NCI-H2081 treated with DMSO at 0.1 percent for 48 hours (cell line): ENCODE data around the gene AHRR.

Experiments
- DNase-seq: peaks from one replicate; lab custom pipeline; 2025; lab: John Stamatoyannopoulos, UW

Gene AHRR

DNA sequence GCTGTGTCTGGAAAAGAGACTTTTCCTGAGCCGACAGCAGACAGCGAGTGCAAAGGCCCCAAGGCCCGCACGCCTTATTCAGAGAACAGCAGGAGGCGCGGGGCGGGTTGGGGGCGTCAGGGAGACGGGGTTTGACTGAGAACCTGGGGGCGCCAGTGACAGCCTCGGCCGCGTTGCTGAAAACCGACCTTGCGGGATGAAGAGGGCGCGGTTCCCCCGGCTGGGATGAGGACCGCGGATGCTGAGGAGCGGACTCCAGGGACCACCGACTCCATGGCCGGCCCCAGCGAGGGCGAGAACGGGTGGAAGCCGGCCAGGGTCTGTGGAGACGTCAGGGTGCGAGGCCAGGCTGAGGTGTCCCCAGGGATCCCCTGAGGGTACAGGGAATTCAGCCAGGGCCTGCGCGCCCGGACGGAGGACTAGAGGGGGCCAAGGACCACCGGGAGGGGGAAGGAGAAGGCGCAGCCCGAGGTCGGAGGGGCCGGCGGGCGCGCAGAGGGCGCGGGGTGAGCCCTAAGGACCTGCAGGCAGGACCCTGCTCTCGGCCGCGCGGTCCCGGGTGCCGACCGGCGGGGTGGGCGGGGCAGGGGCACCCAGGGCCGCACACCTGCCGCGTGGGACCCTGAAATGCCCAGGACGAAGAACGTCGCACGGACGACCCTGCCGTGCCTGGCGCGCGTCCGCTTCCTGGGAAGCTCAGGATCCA, 837 bp upstream of the AHRR start:
- DNase-seq: no peak

DNA sequence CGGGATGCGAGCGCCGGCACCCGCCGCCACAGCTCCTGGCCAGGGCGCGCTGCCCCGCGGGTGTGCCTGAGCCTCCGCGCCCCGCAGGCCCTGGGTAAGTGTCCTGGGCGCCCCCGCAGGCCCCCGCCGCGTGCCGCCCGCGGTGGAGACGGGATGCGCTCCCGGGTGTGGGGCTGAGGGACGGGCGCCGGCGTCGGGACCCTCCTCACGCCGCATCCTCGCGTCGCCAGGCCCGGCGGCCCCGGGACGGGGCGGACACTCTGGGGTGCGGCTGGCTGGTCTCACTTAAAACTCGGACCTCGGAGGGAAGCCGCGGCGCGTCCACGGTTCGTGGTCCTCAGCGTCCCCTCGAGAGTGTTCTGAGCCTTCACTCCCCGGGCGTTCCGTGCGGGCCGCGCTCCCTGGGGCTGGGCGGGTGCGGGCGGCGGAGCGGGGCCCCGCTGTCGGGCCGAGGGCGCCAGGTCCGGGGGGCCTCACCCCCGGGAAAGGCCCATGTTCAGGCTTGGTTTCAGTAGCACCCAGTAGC, 275 bp downstream of the AHRR start:
- no peak for DNase-seq

GRCh38 chr5:322281-322941, 897 bp downstream of the AHRR start:
- DNase-seq: no peak

DNA sequence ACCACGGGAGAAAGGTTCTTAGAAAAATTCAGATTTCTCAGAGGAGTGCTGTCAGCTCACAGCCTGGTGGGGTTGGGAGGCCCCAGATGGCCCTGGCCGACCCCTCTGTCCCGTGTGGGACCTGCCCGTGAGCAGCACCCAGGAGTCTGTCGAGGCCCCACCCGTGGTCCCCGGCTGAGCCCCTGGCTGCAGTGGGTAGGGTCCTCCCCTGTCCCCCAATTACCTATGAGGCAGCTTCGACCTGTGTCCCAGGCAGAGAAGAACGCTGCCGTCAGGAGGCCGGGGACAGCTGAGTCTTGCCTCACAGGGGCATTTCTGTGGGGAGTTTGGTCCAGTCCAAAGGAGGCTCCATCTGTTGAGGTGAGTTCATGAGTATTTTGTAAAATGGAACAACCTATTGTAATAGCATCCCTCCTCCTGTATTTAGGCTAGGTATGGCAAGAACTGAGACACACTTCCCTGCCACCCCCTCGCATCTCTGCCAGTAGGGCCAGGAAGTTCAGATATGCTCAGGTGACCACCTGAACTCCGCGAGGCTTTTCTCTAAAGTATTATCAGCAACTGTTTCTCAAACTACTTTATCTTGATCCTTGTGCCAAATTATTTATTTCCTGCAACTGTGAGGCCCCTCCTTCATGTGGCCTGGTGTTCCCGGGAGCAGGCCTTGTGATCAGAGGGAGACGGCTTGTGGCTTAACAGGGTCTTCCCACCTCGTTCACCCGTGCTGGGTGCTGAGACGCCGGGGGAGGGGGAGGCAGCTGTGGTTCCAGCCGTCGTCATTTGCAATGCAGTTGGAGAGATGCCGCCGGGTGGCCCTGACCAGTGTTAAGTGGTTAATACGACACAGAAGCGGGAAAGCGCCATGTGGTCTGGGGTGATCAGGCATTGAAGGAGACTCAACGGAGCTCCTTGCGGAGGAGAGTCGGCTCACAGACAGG, 1.7 kb downstream of the AHRR start:
- no peak for DNase-seq

DNA sequence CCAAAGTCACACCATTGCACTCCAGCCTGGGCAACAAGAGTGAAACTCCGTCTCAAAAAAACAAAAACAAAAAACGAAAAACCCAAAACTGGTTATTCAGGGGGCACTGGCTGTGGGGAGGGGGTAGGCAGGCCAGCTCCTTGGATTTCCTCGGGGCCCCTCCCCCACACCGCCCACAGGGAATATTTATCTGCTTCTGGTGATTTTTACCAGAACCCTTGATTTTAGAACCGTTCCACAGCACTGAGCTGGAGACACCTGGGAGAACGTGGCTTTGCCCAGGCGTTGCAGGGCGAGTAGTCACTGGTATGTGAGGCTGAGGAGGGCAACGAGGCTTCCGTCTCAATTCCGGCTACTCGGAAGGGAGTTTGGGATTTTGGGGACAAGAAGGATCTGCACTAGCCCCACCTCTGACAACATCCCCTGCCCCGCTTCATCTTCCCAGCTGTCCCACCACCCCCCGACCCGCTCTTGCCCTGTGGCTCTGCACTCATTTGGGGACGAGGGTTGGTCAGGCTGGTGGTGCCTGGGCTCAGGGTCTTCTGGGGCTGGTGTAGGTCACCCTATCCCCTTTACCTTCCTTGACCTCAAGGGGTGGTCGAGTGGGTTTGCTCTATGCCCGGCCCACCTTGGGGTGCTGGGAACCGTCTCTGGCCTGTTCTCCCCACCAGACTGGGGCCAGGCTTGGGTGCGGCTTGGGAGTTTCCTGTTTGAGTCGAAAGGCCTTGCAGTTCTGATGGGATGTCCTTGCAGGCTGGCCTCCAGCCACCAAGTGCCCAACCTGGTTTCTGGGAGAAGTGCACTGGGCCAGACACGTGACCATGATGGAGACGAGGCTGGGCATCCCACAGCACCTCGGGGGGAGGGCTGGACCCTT, 3.5 kb downstream of the AHRR start:
- no peak for DNase-seq

DNA sequence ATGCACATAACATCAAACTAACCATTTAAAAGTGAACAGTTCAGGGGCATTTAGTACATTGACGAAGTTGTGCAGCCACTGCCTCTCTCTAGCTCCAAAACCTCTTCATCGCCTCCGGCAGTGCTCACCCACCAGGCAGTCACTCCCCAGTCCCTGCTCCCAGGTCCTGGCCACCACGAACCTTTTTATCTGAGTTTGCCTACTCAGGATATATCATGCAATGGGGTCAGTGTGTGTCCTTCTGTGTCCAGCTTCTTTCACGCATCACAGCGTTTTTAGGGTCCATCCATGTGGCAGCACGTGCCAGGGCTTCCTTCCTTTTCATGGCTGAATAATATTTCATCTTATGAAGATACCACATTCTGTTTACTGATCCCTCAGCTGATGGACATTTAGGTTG, 4.6 kb downstream of the AHRR start:
- DNase-seq: no peak

DNA sequence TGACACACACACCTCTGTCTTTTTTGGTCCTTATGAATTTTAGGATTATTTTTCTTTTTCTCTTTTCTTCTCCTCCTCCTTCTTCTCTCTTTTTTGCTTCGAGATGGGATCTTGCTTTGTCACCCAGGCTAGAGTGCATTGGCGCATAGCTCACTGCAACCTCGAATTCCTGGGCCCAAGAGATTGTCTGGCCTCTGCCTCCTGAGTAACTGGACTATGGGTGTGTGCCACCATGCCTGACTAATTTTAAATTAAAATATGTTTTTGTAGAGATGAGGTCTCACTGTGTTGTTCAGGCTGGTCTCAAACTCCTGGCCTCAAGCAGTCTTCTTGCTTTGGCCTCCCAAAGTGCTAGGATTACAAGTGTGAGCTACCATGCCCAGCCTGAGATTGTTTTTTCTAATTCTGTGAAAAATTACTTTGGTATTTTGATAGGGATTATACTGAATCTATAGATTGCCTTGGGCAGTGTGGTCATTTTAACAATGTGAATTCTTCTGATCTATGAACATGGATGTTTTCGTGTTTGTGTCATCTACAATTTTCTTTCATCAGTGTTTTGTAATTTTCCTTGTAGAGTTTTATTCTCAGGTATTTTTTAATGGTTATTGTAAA, 7.7 kb downstream of the AHRR start:
- no peak for DNase-seq

DNA sequence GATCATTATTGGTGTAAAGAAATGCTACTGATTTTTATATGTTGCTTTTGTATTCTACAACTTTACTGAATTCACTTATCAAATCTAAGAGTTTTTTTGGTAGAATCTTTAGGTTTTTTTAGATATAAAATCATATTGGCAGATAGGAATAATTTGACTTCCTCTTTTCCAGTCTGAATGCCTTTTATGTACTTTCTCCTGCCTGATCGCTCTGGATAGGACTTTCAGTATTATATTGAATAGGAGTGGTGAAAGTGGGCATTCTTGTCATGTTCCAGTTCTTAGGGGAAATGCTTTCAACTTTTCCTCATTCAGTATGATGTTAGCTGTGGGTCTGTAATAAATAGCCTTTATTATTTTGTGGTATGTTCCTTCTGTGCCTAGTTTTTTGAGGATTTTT, 8.3 kb downstream of the AHRR start:
- no peak for DNase-seq

GRCh38 chr5:332843-333242, 11.3 kb downstream of the AHRR start:
- no peak for DNase-seq

DNA sequence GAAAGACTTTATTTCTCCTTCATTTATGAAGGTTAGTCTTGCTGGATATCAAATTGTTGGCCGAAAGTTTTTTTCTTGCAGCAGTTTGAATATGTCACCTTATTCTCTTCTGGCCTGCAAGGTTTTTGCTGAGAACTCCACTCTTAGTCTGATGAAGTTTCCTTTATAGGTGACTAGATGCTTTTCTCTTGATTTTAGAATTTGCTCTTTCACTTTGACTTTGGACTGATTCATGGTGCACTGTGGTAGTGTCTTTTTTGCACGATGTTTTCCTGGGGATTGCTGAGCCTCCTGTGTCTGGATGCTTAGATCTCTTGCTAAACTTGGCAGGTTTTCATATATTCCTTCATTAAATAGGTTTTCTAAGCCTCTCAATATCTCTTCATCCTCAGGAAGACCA, 12.4 kb downstream of the AHRR start:
- no peak for DNase-seq

- peak; percentile 50 for DNase-seq
Measured at GRCh38 chr5:334903-335739, 13.6 kb downstream of the AHRR start.

DNA sequence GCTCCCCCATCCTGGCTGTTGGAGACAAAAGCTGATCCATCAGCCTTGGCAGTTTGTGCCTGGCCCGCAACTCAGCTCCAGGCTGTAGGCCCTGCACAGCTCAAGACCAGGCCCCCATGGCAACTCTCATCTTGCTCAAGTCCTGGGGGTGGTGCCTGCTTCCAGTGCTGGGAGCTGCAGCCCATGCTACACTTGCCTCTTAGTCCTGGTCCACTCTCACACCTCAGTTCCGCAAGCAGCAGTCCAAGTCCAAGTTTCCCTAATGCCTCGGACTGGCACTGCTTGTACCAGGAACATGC, 14.2 kb downstream of the AHRR start:
- DNase-seq: no peak

DNA sequence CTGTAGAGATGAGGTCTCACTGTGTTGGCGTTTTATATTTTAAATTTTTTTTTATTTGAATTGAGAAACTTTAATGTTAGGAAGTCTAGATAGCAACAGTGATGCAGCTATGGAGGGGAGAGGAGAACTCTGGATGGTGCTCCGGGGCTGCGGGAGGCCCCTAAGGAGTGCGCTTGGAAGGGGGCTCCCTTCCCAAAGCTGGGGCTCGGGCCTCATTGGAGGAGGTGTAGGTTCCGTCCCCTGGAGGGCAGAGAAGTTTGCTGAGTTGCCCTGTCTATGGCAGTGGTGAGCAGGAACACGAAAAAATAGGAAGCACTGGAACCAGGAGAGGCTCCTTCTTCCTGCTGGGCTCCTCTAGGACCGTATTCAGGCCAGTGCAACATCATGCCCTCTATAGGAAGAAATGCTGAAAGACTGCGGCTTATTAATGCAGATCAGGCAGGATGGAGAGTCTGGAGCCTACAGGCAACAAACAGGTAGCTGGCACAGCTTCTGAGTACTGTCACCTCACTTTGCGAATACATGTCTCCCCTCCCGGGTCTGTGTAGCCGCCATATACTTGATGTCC, 16.1 kb downstream of the AHRR start:
- DNase-seq: no peak

DNA sequence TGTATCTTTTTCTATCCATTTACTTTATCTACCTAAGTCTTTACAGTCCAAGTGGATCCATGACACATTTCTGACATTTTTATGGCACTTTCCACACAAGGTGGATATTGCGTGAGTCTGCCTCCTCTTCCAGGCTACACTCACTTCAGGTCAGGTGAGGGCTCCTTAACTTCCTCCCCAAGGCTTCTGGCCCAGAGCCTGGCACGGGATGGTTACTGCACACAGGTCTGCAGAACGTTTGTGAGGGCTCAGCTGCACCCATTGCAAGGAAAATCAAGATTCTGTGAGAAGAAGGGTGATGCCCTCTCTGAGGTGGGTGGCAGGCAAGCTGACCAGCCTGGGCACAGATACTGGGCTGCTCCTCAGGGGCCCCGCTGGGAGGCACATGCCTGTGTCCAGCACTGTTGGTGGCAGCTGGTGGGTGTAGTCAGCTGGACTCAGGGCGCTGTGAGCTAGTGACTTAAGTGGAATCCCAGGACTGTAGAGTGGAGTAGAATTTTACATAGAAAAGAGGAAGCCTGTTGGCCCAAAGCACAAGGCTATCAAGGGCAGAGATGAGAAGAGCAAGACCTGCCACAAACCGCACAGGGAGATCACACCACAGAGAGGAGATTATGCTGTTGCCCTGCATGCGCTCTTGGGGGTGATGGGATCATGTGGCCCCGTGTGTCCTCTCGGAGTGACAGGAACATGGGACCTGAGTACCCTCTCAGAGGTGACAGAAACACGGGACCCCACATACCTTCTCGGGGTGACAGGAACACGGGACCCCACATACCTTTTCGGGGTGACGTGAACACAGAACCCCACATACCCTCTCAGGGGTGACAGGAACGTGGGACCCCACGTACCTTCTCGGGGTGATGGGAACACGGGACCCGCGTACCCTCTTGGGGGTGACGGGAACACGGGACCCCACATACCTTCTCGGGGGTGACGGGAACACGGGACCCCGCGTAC, 21.3 kb downstream of the AHRR start:
- DNase-seq: no peak

DNA sequence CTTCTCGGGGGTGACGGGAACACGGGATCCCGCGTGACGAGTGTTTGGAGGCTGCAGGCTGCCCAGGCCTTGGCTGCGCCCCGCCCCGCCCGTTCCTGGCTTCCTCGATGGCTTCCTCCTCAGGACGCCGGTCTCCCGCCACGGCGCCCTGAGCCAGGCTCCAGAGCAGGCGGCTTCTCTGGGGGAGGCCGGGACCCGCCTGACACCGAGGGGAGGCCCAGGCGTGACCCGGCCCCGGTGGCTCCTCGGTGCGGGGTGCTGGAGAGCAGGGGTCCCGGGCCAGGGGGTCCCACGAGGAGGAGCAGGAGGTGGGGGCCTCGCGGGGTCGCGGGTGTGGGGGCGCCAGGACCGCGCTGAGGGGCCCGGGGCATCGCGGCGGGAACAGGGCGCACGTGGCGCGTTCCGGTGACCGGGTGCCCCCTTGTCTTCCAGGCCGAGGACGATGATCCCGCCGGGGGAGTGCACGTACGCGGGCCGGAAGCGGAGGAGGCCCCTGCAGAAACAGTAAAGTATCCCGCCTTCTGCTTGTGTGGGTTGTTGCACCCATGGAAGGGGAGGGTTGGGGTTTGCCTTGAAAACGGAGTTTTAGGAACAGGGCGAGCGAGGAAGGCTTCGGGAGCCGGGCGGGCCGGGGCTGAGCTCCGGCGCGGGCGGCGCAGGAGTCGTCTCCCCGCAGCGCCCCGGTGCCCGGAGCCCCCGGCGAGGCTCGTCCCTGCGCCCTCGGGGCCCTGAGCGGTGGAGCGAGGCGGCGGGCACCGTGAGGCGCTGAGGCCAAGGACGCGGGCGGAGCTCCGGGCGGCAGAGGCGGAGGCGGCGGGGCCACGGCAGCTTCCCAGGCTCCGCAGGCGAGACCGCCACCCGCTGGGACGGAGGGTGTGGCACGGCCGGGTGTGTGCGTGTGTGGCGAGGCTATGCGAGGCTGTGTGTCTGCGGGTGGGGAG, 22.2 kb downstream of the AHRR start:
- no peak for DNase-seq

GRCh38 chr5:344668-345067, 23.2 kb downstream of the AHRR start:
- DNase-seq: no peak

DNA sequence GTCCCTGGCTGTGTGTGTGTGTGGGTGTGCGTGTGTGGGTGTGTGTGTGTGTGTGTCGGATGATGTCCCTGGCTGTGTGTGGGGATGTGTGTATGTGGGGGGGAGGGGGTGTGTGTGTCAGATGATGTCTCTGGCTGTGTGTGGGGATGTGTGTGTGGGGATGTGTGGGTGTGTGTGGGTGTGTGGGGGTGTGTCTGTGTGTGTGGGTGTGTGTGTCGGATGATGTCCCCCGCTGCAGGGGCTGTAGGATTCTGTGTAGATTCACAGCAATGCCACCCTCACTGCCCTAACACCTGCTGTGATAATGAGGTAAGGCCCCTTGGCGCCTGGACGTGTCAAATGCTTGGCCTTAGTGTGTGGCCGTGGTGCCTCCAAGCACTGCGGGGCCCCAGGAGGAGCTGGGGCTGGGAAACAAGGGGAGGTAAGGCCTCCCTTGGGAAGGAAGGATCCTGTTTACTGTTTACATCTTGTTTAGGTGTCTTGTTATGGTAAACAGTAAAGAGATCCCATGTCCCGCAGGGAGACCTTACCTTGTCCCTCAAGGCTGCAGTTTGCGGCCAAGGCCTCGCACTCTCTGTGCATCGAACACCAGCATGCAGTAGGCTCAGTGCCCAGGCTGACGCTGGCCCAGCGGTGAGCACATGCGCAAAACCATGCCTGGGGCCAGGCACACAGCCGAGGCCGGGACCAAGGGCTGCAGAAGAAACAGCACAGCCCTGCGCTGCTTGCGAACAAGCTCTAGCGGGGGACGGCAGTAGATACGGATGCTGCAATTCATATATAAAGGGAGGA, 24.1 kb downstream of the AHRR start:
- DNase-seq: no peak
